Stimulated activated CD8-positive, alpha-beta memory T cell treated with anti-CD3 and anti-CD28 coated beads, Interleukin-4, amount 100 ng/mL, for 24 hours (primary cell): ENCODE results near the gene EHMT1.
A peak's percentile ranks its signal among the peaks of the same experiment; 100 is the strongest.
"Not testable (repeated sequence)": the region's sequence is repeated elsewhere in the genome, so short reads cannot be mapped to it uniquely, and the experiment has no call there.

Experiments used
- DNase-seq: peaks from one replicate; pipeline ENCODE4 v3.0.0-alpha.2; 2020; ENCODE audit warnings: low read depth

Gene EHMT1

DNA sequence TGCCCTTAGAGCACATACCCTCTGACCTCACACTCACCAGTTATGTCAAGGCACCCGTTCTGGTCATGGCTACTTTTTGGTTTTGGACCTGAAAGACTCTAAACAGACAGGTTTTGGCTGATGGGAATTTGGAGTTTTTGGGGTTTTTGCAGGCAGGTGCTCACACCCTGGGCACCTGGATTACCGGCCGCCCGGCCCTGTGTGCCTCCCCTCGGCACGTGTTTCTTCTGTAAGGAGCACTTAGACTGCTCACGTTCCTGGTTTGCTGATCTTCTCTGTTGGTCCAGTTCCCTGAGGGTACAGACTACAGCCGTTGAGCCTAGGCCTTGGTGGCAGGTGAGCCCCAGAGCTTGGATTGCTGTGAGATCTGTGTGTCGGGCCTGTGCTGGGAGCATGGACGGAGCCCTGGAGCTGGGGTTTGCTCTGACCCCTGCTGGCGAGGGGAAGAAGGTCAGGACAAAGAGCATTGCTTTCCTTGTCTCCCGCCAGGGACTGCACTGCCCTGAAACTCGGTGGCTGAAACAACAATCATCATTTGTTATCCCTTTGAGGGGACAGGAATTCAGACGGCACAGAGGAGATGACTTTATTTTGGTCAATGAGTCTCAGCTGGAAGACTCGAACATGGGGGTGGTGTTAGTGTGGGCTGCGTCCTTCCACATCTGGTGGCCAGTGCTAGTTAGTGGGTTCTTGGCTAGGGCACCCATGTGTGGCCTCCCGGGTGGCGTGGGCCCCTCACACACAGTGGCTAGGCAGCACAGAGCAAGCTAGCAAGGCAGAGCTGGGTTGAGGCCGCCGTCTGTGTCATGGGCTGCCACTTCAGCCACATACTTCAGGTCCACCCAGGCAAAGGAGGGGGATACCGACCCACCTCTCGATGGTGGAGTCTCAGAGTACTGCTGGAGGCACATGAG, 76.4 kb downstream of the EHMT1 start:
- no peak for DNase-seq

- no peak for DNase-seq
Observed at GRCh38 chr9:137696136-137696925, 77.5 kb downstream of the EHMT1 start.

GRCh38 chr9:137697193-137697592, 78.4 kb downstream of the EHMT1 start:
- no peak for DNase-seq

DNA sequence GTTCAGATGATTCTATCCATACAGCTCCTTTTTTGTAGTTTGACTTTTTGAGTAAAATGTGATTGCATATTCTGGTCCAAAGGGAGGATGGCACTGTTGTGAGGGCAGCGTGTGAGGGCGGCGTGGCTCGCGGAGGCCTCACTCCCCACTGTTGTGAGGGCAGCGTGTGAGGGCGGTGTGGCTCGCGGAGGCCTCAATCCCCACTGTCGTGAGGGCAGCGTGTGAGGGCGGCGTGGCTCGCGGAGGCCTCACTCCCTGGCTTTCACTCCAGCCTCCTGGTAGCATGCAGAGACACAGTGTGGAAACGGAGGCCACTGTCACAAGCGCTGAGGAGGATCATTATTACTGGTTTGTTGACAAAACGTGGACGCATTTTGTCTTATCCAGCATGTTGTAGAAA, 79.0 kb downstream of the EHMT1 start:
- DNase-seq: no peak

- DNase-seq: no peak
Observed at GRCh38 chr9:137700911-137701310, 82.1 kb downstream of the EHMT1 start.

- no peak for DNase-seq
Observed at GRCh38 chr9:137702615-137703379, 84.0 kb downstream of the EHMT1 start.

- DNase-seq: no peak
Observed at GRCh38 chr9:137703842-137704508, 85.2 kb downstream of the EHMT1 start.

- DNase-seq: peak; percentile 34
Observed at GRCh38 chr9:137705443-137705863, 86.6 kb downstream of the EHMT1 start.

- DNase-seq: no peak
Observed at GRCh38 chr9:137705906-137706305, 87.1 kb downstream of the EHMT1 start.

GRCh38 chr9:137707361-137707760, 88.6 kb downstream of the EHMT1 start:
- no peak for DNase-seq

GRCh38 chr9:137708590-137709284, 89.9 kb downstream of the EHMT1 start:
- no peak for DNase-seq

DNA sequence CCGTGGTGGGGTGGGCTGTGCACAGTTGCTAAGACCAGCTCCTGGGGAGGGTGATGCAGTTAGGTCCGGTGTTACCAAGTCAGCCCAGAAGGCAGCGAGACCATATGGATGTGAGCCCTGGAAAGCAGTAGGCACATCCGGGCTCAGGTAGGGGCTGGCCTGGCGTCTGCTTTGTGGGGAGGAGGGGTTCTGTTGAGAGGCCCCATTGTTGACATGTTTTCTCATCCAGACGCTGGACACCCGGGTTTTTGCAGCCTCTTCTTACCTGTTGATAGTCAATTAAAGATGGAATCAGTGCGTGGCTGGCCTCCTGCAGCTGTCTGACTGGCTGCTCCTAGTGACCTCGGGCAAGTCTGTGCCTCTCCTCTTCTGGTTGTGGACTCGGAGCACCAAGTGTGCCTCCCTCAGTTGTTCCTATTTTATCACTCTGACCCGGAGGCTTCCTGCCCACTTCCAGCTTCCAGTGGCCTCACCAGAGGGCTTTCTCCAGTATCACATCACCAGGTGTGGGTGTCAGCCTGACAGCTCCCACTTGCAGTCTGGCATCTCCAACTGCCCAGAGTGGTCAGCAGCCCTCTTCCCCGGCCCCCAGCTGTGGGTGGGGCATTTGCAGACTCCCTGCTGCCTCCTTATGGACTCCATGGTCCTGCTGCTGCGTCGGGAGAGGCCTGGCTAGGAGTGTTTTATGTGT, 90.8 kb downstream of the EHMT1 start:
- DNase-seq: no peak

DNA sequence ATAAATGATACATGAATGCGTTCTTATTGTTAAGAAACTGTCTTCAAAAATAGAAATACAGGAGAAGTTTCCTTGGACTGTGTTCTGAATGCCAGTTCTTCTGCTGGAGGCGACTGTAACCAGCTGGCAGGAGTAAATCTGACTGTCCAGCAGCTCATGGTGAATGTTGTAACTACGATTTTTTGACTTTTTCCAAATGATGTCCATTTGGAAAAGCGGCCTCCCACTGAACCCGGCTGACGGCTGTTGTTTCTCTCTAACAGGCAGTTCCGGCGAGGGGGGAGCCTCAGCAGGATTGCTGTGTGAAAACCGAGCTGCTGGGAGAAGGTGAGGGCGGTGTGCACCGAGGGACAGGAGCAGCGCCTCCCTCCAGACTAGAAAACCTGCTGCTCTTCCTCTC, 91.9 kb downstream of the EHMT1 start:
- DNase-seq: no peak

DNA sequence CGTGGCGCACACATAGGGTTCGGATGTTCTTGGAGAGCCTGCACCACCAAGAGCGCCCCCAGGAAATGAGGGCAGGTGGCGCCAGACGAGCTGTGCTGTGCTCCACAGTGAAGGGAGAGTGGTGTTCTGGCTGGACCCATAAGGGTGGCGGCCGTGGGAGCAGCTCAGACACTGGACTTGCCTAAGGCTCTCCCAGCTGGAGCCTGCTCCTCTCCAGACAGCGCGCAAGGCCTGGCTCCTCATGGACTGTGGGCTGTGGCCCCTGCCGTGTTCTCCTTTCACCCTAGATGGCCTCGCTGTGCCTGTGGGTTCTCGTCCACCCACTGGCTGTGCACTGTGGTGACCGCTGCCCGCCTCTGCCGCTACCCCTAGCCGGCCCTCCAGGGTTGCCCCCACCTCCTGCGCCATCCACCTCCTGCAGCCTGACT, 92.9 kb downstream of the EHMT1 start:
- no peak for DNase-seq

GRCh38 chr9:137715321-137715720, 96.5 kb downstream of the EHMT1 start:
- no peak for DNase-seq

DNA sequence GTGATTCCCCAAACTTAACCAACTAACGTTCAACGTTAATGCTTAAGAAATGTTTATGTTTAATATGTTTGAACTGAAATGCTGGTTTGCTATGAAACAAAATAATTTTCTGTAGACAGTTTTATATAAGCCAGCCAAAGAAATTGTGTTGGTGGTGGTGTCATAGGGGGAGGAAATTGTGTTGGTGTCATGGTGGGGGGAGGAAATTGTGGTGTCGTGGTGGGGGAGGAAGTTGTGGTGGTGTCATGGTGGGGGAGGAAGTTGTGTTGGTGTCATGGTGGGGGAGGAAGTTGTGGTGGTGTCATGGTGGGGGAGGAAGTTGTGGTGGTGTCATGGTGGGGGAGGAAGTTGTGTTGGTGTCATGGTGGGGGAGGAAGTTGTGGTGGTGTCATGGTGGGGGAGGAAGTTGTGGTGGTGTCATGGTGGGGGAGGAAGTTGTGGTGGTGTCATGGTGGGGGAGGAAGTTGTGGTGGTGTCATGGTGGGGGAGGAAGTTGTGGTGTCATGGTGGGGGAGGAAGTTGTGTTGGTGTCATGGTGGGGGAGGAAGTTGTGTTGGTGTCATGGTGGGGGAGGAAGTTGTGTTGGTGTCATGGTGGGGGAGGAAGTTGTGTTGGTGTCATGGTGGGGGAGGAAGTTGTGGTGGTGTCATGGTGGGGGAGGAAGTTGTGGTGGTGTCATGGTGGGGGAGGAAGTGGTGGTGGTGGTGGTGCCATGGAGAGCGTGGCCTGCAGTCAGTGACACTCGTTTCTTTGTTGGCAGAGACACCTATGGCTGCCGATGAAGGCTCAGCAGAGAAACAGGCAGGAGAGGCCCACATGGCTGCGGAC, 97.3 kb downstream of the EHMT1 start:
- DNase-seq: not testable (repeated sequence)

- DNase-seq: no peak
Observed at GRCh38 chr9:137716694-137717287, 98.0 kb downstream of the EHMT1 start.

- DNase-seq: no peak
Observed at GRCh38 chr9:137717776-137718327, 99.0 kb downstream of the EHMT1 start.

- no peak for DNase-seq
Observed at GRCh38 chr9:137719194-137719593, 100.4 kb downstream of the EHMT1 start.
